ENCODE measurements around the gene IL17A.

IL17A gene

GRCh38 chr6:52183131-52183713 lies 3.0 kb upstream of the IL17A start:
- TF ChIP-seq TCF12 (IDR thresholded peaks at IDR 0.05; ENCODE audit: low read depth) = no peak
- TF ChIP-seq CREB1 (IDR thresholded peaks at IDR 0.05; ENCODE audit: low read depth) = no peak
- TF ChIP-seq YY1 (IDR thresholded peaks at IDR 0.05; ENCODE audit: low read depth) = no peak
- TF ChIP-seq REST (IDR thresholded peaks at IDR 0.05; ENCODE audit: low read depth) = no peak
- no peak for TF ChIP-seq NFIC (IDR thresholded peaks at IDR 0.05)
- no peak for TF ChIP-seq TAF1 (IDR thresholded peaks at IDR 0.05; ENCODE audit: low read depth)
- TF ChIP-seq TEAD4 (IDR thresholded peaks at IDR 0.05) = no peak

- no peak for TF ChIP-seq CEBPB (IDR thresholded peaks at IDR 0.05)
- TF ChIP-seq FOXM1 (IDR thresholded peaks at IDR 0.05; ENCODE audit: borderline replicate concordance, low read depth) = no peak
- TF ChIP-seq EGR1 (IDR thresholded peaks at IDR 0.05) = no peak
- TF ChIP-seq TEAD4 (IDR thresholded peaks at IDR 0.05) = no peak
- no peak for TF ChIP-seq NFIC (IDR thresholded peaks at IDR 0.05)
- TF ChIP-seq YY1 (IDR thresholded peaks at IDR 0.05; ENCODE audit: low read depth) = no peak
- TF ChIP-seq TCF12 (IDR thresholded peaks at IDR 0.05; ENCODE audit: low read depth) = no peak
- no peak for TF ChIP-seq USF1 (IDR thresholded peaks at IDR 0.05)
- TF ChIP-seq EP300 (IDR thresholded peaks at IDR 0.05; ENCODE audit: borderline replicate concordance) = no peak
- TF ChIP-seq REST (IDR thresholded peaks at IDR 0.05; ENCODE audit: low read depth) = no peak
- no peak for TF ChIP-seq MAX (IDR thresholded peaks at IDR 0.05)
- no peak for TF ChIP-seq CREB1 (IDR thresholded peaks at IDR 0.05; ENCODE audit: low read depth)
- TF ChIP-seq ZBTB7A (IDR thresholded peaks at IDR 0.05; ENCODE audit: low read depth) = no peak
- TF ChIP-seq RAD21 (IDR thresholded peaks at IDR 0.05; ENCODE audit: low read depth) = no peak
- TF ChIP-seq TAF1 (IDR thresholded peaks at IDR 0.05; ENCODE audit: low read depth) = no peak
These were observed 305 bp downstream of the IL17A start for GRCh38 chr6:52186480-52186879.

GRCh38 chr6:52187098-52187497 lies 923 bp downstream of the IL17A start:
- TF ChIP-seq TEAD4 (IDR thresholded peaks at IDR 0.05) = no peak
- no peak for TF ChIP-seq CEBPB (IDR thresholded peaks at IDR 0.05)
- no peak for TF ChIP-seq ZBTB7A (IDR thresholded peaks at IDR 0.05; ENCODE audit: low read depth)

- TF ChIP-seq EP300 (IDR thresholded peaks at IDR 0.05; ENCODE audit: borderline replicate concordance) = no peak
- TF ChIP-seq NFIC (IDR thresholded peaks at IDR 0.05) = no peak
- TF ChIP-seq TCF12 (IDR thresholded peaks at IDR 0.05; ENCODE audit: low read depth) = no peak
- TF ChIP-seq MAX (IDR thresholded peaks at IDR 0.05) = no peak
- no peak for TF ChIP-seq FOXM1 (IDR thresholded peaks at IDR 0.05; ENCODE audit: borderline replicate concordance, low read depth)
- TF ChIP-seq USF1 (IDR thresholded peaks at IDR 0.05) = no peak
These were observed 3.8 kb downstream of the IL17A start for GRCh38 chr6:52189974-52190373.

- TF ChIP-seq EP300 (IDR thresholded peaks at IDR 0.05; ENCODE audit: borderline replicate concordance) (no peak), USF1 (IDR thresholded peaks at IDR 0.05) (no peak), NFIC (IDR thresholded peaks at IDR 0.05) (no peak), CREB1 (IDR thresholded peaks at IDR 0.05; ENCODE audit: low read depth) (no peak), RAD21 (IDR thresholded peaks at IDR 0.05; ENCODE audit: low read depth) (no peak), CEBPB (IDR thresholded peaks at IDR 0.05) (no peak)
These were observed 4.2 kb downstream of the IL17A start for GRCh38 chr6:52190409-52190808.

GRCh38 chr6:52191824-52192223 lies 5.6 kb downstream of the IL17A start:
- TF ChIP-seq ZBTB7A (IDR thresholded peaks at IDR 0.05; ENCODE audit: low read depth) (no peak), EGR1 (IDR thresholded peaks at IDR 0.05) (no peak), YY1 (IDR thresholded peaks at IDR 0.05; ENCODE audit: low read depth) (no peak), CEBPB (IDR thresholded peaks at IDR 0.05) (no peak), TAF1 (IDR thresholded peaks at IDR 0.05; ENCODE audit: low read depth) (no peak), TCF12 (IDR thresholded peaks at IDR 0.05; ENCODE audit: low read depth) (no peak), CREB1 (IDR thresholded peaks at IDR 0.05; ENCODE audit: low read depth) (no peak), USF1 (IDR thresholded peaks at IDR 0.05) (no peak), FOXM1 (IDR thresholded peaks at IDR 0.05; ENCODE audit: borderline replicate concordance, low read depth) (no peak)

Measured in Ishikawa (cell line).